Stimulated activated CD8-positive, alpha-beta memory T cell treated with anti-CD3 and anti-CD28 coated beads, Interleukin-15, amount 100 ng/mL, for 24 hours (primary cell): ENCODE data around the gene DKK3.
"Not testable (repeated sequence)": the region's sequence is repeated elsewhere in the genome, so short reads cannot be mapped to it uniquely, and the experiment has no call there.

ENCODE experiments used
- DNase-seq: peaks from one replicate; pipeline ENCODE4 v3.0.0-alpha.2; 2020; ENCODE audit warnings: low read depth

DKK3 gene

DNA sequence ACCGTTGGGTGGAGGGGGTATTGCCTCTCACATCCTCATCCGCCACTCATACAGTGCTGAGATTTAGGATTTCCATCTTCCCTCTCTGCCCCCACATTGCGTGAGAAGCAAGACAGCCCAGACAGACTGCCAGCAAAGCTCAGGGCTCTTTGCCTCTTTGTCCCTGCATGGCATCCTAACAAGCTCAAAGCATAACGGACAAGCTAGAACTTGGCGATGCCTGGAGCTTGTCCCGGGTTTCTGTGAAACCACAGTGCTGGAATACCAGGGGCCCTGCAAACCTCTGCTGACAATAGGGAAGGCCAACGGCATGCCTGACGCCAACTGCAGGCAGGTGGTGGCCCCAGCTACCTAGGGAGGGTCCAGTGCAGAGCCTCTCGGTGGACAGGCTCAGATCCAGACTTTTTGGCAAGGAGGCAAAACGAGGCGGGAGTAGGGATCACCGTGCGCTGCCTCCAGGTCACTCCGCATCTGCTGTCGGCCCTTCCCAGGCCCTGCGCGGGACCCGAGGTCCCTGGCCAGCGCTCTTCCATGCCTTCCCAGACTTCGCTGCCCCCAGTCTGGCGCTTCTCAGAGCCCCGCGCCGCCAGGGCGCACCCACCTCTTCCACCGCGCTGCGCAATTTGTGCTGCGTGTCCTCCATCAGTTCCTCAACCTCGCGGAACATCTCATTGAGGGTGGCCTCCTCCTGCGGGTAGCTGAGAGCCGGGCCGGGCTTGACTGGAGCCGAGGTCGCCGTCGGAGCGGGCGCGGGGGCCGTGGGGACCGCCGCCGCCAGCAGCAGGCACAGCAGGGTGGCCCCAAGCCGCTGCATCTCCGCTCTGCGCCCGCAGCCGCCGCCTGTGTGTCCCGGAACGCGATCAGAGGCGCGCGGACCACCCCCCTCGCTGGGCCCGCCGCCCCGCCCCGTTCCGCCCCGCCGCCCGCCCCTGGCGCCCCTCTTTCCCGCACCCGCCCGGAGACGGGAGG, at the start of gene DKK3:
DKK3 (minus strand) TSS at position 858 of the 969 bp plus-strand sequence; CDS start at position 814, 44 bp downstream.
- no peak for DNase-seq

- DNase-seq, result no peak
Measured at GRCh38 chr11:12057299-12057980, 49.0 kb upstream of the DKK3 start.

GRCh38 chr11:12056119-12056518, 47.7 kb upstream of the DKK3 start:
- no peak for DNase-seq

GRCh38 chr11:12053606-12054361, 45.4 kb upstream of the DKK3 start:
- no peak for DNase-seq

GRCh38 chr11:12052676-12053605, 44.5 kb upstream of the DKK3 start:
- DNase-seq, result no peak

DNA sequence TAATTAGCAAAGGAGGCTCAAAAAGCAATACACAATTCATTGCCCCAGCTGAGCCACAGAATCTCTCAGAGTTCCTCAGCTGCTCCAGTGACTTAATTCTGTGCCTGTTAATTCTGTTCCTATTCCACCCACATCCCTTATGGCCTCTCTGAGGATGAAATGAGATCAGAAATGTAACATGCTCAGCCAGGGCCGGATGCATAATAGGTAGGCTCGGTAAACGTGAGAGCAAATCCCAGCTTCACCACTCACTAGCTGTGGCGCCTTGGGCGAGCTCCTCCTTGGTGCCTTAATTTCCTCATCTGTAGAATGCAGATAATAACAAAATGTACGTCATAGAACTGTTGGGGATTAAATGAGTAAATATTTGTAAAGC, 42.8 kb upstream of the DKK3 start:
- no peak for DNase-seq

GRCh38 chr11:12050470-12051286, 42.3 kb upstream of the DKK3 start:
- no peak for DNase-seq

GRCh38 chr11:12048936-12049790, 40.7 kb upstream of the DKK3 start:
- no peak for DNase-seq

DNA sequence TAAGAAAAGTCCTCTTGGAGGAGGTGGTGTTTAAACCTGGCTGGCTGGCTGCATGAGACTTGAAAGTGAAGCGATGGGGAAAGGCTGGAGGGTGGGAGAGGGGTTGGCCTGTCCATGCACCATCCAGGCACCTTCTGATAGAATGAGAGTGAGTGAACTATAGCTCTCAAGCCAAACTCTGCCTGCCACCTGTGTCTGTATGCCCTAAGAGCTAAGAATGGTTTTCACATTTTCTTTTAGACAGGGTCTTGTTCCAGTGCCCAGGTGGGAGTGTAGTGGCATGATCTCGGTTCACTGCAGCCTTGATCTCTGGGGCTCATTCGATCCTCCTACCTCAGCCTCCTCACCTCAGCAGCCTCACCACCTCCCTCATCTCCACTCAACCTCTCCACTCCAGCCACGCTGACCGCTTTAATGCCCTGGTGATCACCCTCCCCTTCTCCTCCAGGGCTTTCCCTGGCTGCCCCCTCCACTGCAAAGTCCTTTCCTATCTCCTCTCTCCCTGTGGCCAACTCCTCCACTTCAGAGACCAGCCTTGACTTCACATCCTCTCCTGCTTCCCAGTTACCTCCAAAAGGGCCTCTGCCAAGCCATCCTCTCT, 38.3 kb upstream of the DKK3 start:
- no peak for DNase-seq

DNA sequence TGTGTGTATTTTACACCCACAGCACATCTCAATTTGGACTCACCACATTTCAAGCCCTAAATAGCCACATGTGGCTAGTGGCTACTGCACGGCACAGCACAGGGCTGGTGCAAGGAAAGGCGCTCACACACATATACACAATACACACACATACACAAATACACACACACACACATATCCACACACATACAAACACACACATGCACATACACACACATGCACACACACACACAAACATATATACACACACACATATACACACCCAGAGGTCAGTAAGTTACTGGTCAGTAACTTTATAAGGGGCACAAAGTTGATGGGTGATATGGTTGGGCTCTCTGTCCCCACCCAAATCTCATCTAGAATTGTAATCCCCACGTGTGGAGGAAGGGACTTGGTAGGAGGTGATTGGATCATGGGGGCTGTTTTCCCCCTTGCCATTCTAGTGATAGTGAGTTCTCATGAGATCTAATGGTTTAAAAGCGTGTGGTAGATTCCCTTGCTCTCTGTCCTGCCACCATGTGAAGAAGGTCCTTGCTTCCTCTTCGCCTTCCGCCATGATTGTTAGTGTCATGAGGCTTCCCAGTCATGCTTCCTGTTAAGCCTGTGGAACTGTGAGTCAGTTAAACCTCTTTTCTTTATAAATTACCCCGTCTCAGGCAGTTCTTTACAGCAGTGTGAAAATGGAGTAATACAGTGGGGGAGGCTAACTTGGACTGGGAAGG, 37.6 kb upstream of the DKK3 start:
- no peak for DNase-seq

GRCh38 chr11:12044799-12045198, 36.4 kb upstream of the DKK3 start:
- DNase-seq, result no peak

DNA sequence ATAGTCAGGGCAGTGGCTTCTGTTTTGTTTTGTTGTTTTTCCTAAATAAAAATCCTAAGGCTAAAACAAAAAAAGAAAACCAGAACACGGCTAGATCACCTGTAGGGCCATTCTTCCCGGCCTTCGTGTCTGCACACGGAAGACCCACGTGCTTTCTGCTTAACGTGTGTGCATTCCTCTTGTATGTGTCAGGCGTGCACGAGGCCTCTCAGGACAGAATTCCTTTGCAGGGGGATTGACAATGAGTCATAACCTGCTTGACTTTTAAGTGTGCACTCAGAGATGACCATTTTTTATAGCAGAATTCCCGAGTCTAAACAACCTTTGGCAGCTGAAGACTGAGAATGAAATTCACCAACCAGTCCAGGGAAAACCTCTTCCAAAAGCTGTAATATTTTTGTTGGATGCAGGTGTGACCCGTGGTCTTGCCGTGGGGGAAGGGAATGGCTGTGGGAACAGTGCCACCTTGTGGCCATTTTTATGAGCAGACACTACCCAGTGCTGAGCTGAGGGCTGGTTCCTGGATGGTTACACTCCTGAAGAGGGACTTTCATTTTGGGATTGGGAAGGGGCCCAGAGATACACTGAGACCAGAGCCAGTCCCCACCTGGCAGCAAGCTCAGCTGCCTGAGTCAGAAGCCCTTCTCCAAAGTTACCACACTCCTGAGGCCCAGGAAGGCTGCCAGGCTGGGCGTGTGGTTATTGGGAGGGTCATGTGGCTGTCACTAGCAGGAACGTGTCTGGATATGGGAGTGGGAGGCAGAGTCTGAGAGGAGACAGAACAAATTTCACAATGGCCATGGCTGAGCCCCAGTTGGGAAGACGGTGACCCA, 35.7 kb upstream of the DKK3 start:
- DNase-seq, result peak; percentile 18

DNA sequence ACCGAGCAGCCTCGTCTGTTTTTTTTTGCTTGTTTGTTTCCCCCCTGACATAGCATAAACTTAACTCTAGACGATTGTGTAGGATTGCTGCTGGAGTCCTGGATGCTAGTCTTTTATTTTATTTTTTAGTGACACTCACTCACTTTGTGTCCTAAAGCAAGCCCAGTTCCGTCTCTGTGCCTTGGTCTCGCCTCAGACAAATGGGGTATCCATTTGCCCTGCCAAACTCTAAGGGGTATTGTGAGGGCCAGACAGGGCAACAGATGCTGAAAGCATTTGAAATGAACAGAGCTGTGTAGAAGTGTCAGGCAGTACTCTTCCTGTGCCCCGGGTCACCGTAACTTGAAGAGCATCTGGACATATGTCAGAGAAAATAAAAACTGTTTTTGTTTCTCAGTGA, 34.8 kb upstream of the DKK3 start:
- DNase-seq, result no peak

DNA sequence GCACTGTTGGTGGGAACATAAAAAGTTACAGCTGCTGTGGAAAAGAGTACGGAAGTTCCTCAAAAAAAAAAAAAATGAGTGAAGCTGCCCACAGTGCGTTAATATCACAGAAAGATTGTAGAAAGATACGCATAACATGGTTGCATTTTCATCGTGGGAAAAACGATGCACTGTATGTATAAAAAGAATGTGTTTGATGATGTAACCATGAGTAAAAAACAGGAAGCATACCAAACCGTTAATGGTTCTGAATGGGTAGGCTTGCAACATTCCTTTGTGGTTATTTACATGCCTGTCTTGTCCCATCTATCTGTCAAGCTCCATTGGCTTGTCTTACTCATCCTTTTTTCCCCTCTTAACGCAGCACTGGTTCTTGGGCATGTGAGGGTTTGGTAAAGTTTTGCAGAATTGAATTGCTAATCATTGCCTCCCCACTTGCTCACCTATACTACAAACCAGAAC, 33.8 kb upstream of the DKK3 start:
- no peak for DNase-seq

- not testable (repeated sequence) for DNase-seq
Measured at GRCh38 chr11:12040719-12041118, 32.3 kb upstream of the DKK3 start.

- no peak for DNase-seq
Measured at GRCh38 chr11:12032968-12033367, 24.5 kb upstream of the DKK3 start.

- no peak for DNase-seq
Measured at GRCh38 chr11:12031856-12032544, 23.6 kb upstream of the DKK3 start.
